Cardiac muscle cell (in vitro differentiated cells and primary cell): ENCODE data around the gene CERS6. TPM values are rescaled to one million over a fixed set of nuclear protein-coding genes. Genes with fewer than 3 reads are reported as not detected.

Experiments used
- DNase-seq, 2 donors: peaks; one replicate each; pipeline versions ENCODE4 v3.0.0 to v3.0.0-alpha.2; 2010 to 2017; ENCODE audit warnings: low read depth in 1 of 2, low spot score in 1 of 2
- H3K27ac ChIP-seq: fragments of 200-600 bp; sonication (generic); 2 replicates; pipeline ENCODE4 v1.5.1; 2016
- H3K27me3 ChIP-seq: fragments of 200-600 bp; sonication (generic); 2 replicates; pipeline ENCODE4 v1.6.0; 2016; ENCODE audit warnings: control low read depth
- H3K36me3 ChIP-seq: fragments of 200-600 bp; sonication (generic); 2 replicates; pipeline ENCODE4 v1.5.1; 2016; ENCODE audit warnings: control low read depth
- H3K4me1 ChIP-seq: fragments of 200-600 bp; sonication (generic); 2 replicates; pipeline ENCODE4 v1.8.1; 2017; ENCODE audit warnings: low read depth, mild to moderate bottlenecking, mixed run types
- H3K4me3 ChIP-seq: fragments of 200-600 bp; sonication (generic); 2 replicates; pipeline ENCODE4 v1.5.1; 2016; ENCODE audit warnings: mild to moderate bottlenecking
- H3K9me3 ChIP-seq: fragments of 200-600 bp; sonication (generic); 2 replicates; pipeline ENCODE4 v1.5.1; 2017; ENCODE audit warnings: low read depth, mild to moderate bottlenecking, control low read depth
- CTCF ChIP-seq: IDR thresholded peaks from 2 replicates; pipeline ENCODE4 v1.5.1; 2012; ENCODE audit warnings: low read depth, mild to moderate bottlenecking, low read length
- polyA plus RNA-seq: library from polyadenylated mRNA; unstranded; fragments of >200 nt; fragmentation: Nextera tagmentation; extraction: Ambion mirVana; gene quantifications from 2 replicates; pipeline ENCODE4 v1.2.1, GENCODE V29; 2016
- total RNA-seq: library from RNA; depleted of rRNA; stranded (reverse); fragments of >200 nt; gene quantifications from 2 replicates; pipeline ENCODE4 v1.2.3, GENCODE V29; 2016

Gene CERS6
- total and polyA plus RNA-seq, 2 experiments from 2014 or later = 17.1 to 26.6 TPM

GRCh38 chr2:168821992-168822391 is 365.9 kb downstream of the CERS6 start:
- Histone ChIP-seq H3K27ac (no peak overlapping the region), H3K27me3 (no peaks in the 10 kb centered on the region), H3K4me1 (no peaks in the 10 kb centered on the region), H3K9me3 (no peaks in the 10 kb centered on the region), H3K4me3 (no peak overlapping the region), H3K36me3 (no peaks in the 10 kb centered on the region)
- no peak for DNase-seq
- TF ChIP-seq CTCF = no peak

Other genes starting within 250 kb of the CERS6 start
- 32.7 TPM in 2 replicates for gene STK39, start 208.7 kb upstream of the CERS6 start, total RNA-seq
- 51.7 and 60.1 TPM in 2 replicates for gene STK39, start 208.7 kb upstream of the CERS6 start, polyA plus RNA-seq